PC-9 (cell line): ENCODE measurements around the gene ACMSD. TPM values are rescaled to one million over a fixed set of nuclear protein-coding genes. Genes with fewer than 3 reads are reported as not detected.
A peak's percentile ranks its signal among the peaks of the same experiment; 100 is the strongest.

Source experiments
- BruUV-seq: library from RNA; stranded (reverse); fragments of 400-500 nt; replicated peaks from 2 replicates; lab custom pipeline; 2021; lab: Mats Ljungman, UMichigan
- CTCF ChIA-PET: fragments of 300-600 bp; sonication (Branson Sonifier 250); formaldehyde crosslinking; loops from one replicate; lab custom pipeline; 2022; ENCODE audit warnings: antibody characterized with exemption; lab: Charles Lee
- POLR2A ChIA-PET: fragments of 300-600 bp; sonication (Branson Sonifier 250); formaldehyde crosslinking; loops from one replicate; lab custom pipeline; 2022; ENCODE audit warnings: antibody characterized with exemption; ENCODE audit not compliant: unreplicated experiment; lab: Charles Lee
- DNase-seq, 2 experiments: peaks; one replicate each; pipeline versions ENCODE4 v3.0.0 to v3.0.0-alpha.2; 2015 to 2022; ENCODE audit warnings: mixed read lengths in 1 of 2
- H2AFZ ChIP-seq: fragments of 200-600 bp; sonication (generic); 2 replicates; pipeline ENCODE4 v1.8.1; 2017; ENCODE audit warnings: antibody characterized with exemption
- H3F3A ChIP-seq: fragments of 200-600 bp; sonication (generic); 2 replicates; pipeline ENCODE4 v1.8.1; 2017; ENCODE audit warnings: antibody characterized with exemption, mild to moderate bottlenecking, low read depth; ENCODE audit not compliant: insufficient read depth
- H3K27ac ChIP-seq: fragments of 200-600 bp; sonication (generic); 2 replicates; pipeline ENCODE4 v1.6.1; 2016; ENCODE audit warnings: mixed run types
- H3K27me3 ChIP-seq: fragments of 200-600 bp; sonication (generic); 2 replicates; pipeline ENCODE4 v1.6.1; 2016; ENCODE audit warnings: low read depth, mixed run types; ENCODE audit not compliant: insufficient read depth
- H3K36me3 ChIP-seq: fragments of 200-600 bp; sonication (generic); 2 replicates; pipeline ENCODE4 v1.6.1; 2016; ENCODE audit warnings: low read depth, mixed run types
- H3K4me1 ChIP-seq: fragments of 200-600 bp; sonication (generic); replicated peaks from 2 replicates; pipeline ENCODE4 v1.6.1; 2016; ENCODE audit warnings: mixed run types; ENCODE audit not compliant: insufficient read depth
- H3K4me2 ChIP-seq: fragments of 200-600 bp; sonication (generic); 2 replicates; pipeline ENCODE4 v1.6.1; 2017; ENCODE audit warnings: mixed run types
- H3K4me3 ChIP-seq: fragments of 200-600 bp; sonication (generic); 2 replicates; pipeline ENCODE4 v1.6.1; 2016; ENCODE audit warnings: mixed run types
- H3K79me2 ChIP-seq: fragments of 200-600 bp; sonication (generic); 2 replicates; pipeline ENCODE4 v1.6.1; 2017; ENCODE audit warnings: low read depth, mixed run types
- H3K9me2 ChIP-seq: fragments of 200-600 bp; sonication (generic); 2 replicates; pipeline ENCODE4 v1.8.1; 2017; ENCODE audit warnings: mild to moderate bottlenecking; ENCODE audit not compliant: insufficient read depth
- H3K9me3 ChIP-seq: fragments of 200-600 bp; sonication (generic); 2 replicates; pipeline ENCODE4 v1.8.1; 2016; ENCODE audit warnings: low read depth; ENCODE audit not compliant: insufficient read depth
- H4K20me1 ChIP-seq: fragments of 200-600 bp; sonication (generic); 2 replicates; pipeline ENCODE4 v1.8.1; 2017; ENCODE audit not compliant: insufficient read depth
- EZH2 ChIP-seq: fragments of 200-600 bp; sonication (generic); IDR thresholded peaks from 2 replicates; pipeline ENCODE4 v1.8.0; 2017; ENCODE audit warnings: antibody characterized with exemption, low read depth
- intact Hi-C: fragments of 100-400 bp; cut with micrococcal nuclease; formaldehyde crosslinking; loops from one replicate; pipeline ENCODE4 v1.10.0; 2022; ENCODE audit not compliant: unreplicated experiment
- total RNA-seq: library from RNA; stranded (reverse); gene quantifications from 2 replicates; pipeline ENCODE4 v1.2.3, GENCODE V29; 2021
- TF ChIP-seq, protein P1 (sequence below): fragments of 200-600 bp; sonication (generic); conservative IDR thresholded peaks from 2 replicates; pipeline ENCODE4 v1.6.1; 2017; ENCODE audit warnings: mixed run types, antibody characterized with exemption, mild to moderate bottlenecking, moderate library complexity

ACMSD gene
- total RNA-seq, 1 experiment from 2014 or later: not detected

DNA sequence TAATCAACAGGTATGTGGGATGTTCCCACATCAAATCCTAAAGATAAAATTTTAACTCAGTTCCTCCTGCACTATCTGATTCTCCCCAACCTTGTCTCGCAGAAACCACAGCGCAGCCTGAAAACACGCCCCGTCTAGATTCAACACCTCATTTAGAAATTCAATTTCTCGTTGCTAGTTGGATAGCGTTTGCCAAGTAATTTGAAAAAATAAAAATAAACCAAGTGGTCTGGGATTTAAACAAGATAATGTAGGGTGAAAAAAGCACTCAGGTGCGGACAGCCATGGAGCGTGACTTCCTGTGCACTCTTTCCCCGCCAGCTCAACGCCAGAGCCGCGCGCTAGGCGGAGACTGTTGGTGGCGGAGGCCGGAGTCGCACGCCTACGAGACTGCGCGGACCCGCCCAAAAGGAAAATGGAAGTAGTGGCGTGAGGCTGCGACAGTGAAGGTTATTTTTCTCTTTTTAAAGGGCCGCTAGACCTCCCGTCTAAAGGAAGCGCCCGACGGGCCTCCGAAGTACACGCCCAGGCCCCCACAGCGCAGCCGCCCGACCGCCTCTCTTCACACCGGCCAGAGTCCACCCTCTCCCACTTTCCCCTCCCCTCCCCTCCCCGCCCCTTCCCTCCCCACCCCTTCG is 79.6 kb downstream of the ACMSD start:
- H3K4me3 ChIP-seq: peak overlapping the region; percentile 88
- CTCF ChIA-PET: interaction anchor here (0.7 to 1.0 kb wide), 2 partner anchors 459 to 467 kb away, joined by 4 read pairs; no protein-coding TSS in a partner anchor
- peak overlapping the region; percentile 100 for H2AFZ ChIP-seq
- H3F3A ChIP-seq: peaks cover 12% of the 10 kb centered on the region
- H4K20me1 ChIP-seq: peaks cover 35% of the 10 kb centered on the region
- H3K4me1 ChIP-seq: peaks cover 27% of the 10 kb centered on the region
- TSS peak; percentile 86 for BruUV-seq
- H3K4me2 ChIP-seq: peak overlapping the region; percentile 94
- intact Hi-C loops: loop anchor here (1.0 to 10.0 kb wide), 4 partner anchors 137 to 803 kb away; partner anchors contain the start of genes R3HDM1, RAB3GAP1 and ZRANB3
- DNase-seq: no peak
- H3K27me3 ChIP-seq: no peaks in the 10 kb centered on the region
- H3K9me2 ChIP-seq: no peaks in the 10 kb centered on the region
- peaks cover 9% of the 10 kb centered on the region; the same call in 1 of the 2 replicates for H3K9me3 ChIP-seq
- peaks cover 43% of the 10 kb centered on the region for H3K79me2 ChIP-seq
- POLR2A ChIA-PET: interaction anchor here (0.7 kb wide), 1 partner anchor 9 kb away, joined by 3 read pairs; no protein-coding TSS in a partner anchor
- H3K36me3 ChIP-seq: peaks cover 7% of the 10 kb centered on the region; the same call in 1 of the 2 replicates
- peak overlapping the region; percentile 94 for H3K27ac ChIP-seq
- TF ChIP-seq EZH2: no peak
- TF ChIP-seq, protein P1, sequence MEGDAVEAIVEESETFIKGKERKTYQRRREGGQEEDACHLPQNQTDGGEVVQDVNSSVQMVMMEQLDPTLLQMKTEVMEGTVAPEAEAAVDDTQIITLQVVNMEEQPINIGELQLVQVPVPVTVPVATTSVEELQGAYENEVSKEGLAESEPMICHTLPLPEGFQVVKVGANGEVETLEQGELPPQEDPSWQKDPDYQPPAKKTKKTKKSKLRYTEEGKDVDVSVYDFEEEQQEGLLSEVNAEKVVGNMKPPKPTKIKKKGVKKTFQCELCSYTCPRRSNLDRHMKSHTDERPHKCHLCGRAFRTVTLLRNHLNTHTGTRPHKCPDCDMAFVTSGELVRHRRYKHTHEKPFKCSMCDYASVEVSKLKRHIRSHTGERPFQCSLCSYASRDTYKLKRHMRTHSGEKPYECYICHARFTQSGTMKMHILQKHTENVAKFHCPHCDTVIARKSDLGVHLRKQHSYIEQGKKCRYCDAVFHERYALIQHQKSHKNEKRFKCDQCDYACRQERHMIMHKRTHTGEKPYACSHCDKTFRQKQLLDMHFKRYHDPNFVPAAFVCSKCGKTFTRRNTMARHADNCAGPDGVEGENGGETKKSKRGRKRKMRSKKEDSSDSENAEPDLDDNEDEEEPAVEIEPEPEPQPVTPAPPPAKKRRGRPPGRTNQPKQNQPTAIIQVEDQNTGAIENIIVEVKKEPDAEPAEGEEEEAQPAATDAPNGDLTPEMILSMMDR: 0 out of 2 replicates have a peak, but pooled peaks have one; percentile 17

DNA sequence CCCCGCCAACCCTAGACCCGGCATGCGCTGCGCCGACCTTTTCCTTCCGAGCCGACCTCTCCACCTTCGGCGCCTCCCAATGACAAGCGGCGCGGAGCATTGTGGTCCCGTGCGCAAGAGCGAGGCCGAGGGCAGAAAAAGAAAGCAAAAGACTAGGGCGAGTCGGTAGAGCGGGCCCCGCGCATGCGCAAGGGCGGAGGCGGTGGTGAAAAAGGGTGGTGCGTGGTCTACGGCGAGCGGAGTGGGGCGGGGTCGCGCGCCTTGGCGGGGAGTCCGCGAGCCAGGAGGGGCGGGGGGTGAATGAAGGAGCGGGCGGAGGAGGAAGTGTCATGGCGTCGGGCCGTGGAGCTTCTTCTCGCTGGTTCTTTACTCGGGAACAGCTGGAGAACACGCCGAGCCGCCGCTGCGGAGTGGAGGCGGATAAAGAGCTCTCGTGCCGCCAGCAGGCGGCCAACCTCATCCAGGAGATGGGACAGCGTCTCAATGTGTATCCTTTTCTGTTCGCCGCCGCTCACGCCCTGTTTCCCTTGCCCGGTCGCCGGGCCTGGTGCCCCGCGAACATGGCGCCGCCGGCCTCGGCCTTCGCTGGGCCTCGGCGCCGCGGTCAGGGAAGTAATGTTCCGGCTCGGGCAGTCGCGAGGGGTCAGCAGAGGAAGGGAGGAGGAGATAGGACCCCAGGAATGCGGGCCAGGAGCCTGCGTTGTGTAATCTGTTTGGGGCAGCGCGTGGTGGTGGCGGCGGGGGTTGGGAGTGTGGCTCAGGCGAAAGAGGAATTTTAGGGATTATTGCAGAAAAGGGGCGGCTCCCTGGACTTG is 80.3 kb downstream of the ACMSD start, which contains the start of gene CCNT2:
Gene CCNT2 (plus strand): TSS at position 297 of the 815 bp plus-strand sequence. CDS start 33 bp downstream, at position 330.
- TF ChIP-seq, protein P1: no peak
- TF ChIP-seq EZH2: no peak
- ChIA-PET POLR2A (interaction anchor here (0.6 kb wide), 1 partner anchor 691 kb away, joined by 3 read pairs; no protein-coding TSS in a partner anchor), CTCF (interaction anchor here (1.0 kb wide), 1 partner anchor 467 kb away, joined by 4 read pairs; no protein-coding TSS in a partner anchor)
- Histone ChIP-seq H3K36me3 (peaks cover 12% of the 10 kb centered on the region), H3K4me3 (peak within 1 kb of the TSS; percentile 91), H3K79me2 (peaks cover 49% of the 10 kb centered on the region), H3K9me3 (peaks cover 8% of the 10 kb centered on the region; the same call in 1 of the 2 replicates), H3K9me2 (no peaks in the 10 kb centered on the region), H3F3A (peaks cover 12% of the 10 kb centered on the region), H2AFZ (peak within 1 kb of the TSS; percentile 100), H3K4me2 (peak within 1 kb of the TSS; percentile 94), H3K4me1 (peaks cover 27% of the 10 kb centered on the region), H3K27me3 (no peaks in the 10 kb centered on the region), H4K20me1 (peaks cover 41% of the 10 kb centered on the region), H3K27ac (peak within 1 kb of the TSS; percentile 94)
- intact Hi-C loops: loop anchor here (1.0 to 10.0 kb wide), 4 partner anchors 136 to 804 kb away; partner anchors contain the start of genes R3HDM1, RAB3GAP1 and ZRANB3
- peak; percentile 95 to 99 for DNase-seq
- BruUV-seq: TSS peak; percentile 66
